ENCODE results near the gene NT5DC1. TPM values are rescaled to one million over a fixed set of nuclear protein-coding genes. Genes with fewer than 3 reads are reported as not detected.

The NT5DC1 gene
- total RNA-seq, 1 experiment from 2014 or later = 63.7 TPM

- H3K27me3 ChIP-seq (ENCODE audit: insufficient read depth, low read length) = no peaks in the 10 kb centered on the region
These were observed 8.2 kb downstream of the NT5DC1 start for GRCh38 chr6:116108836-116109235.

More at GRCh38 chr6:116108836-116109235, 8.2 kb downstream of the NT5DC1 start:
- H4K20me1 ChIP-seq (ENCODE audit: insufficient read depth) = no peaks in the 10 kb centered on the region
- no peak overlapping the region for H3K27ac ChIP-seq (ENCODE audit: low read depth, low read length)
- BruUV-seq (replicated peaks) = no TSS peak
- ChIA-PET POLR2A (interaction anchor here (1.6 kb wide), 1 partner anchor 8 kb away, joined by 5 read pairs; the partner anchor contains the start of gene NT5DC1), RAD21 (ENCODE audit: low non-redundant PET in 1 of 2, low total read pairs in 2 of 2, uncharacterized antibody in 2 of 2, unreplicated experiment in 2 of 2) (no interaction called here), CTCF (no interaction called here)
- H3K4me1 ChIP-seq (ENCODE audit: control insufficient read depth in 1 of 2, insufficient read depth in 2 of 2, low read length in 2 of 2) = no peaks in the 10 kb centered on the region
- H3K9me3 ChIP-seq (ENCODE audit: control insufficient read depth in 1 of 2, insufficient read depth in 1 of 2, low read depth in 1 of 2, low read length in 2 of 2) = no peaks in the 10 kb centered on the region
- no peak for ATAC-seq
- no peak overlapping the region for H3K4me3 ChIP-seq (replicated peaks in 1 of 2; ENCODE audit: low read depth in 1 of 2, low read length in 2 of 2)
- H3K9ac ChIP-seq (ENCODE audit: low read length) = no peak overlapping the region
- H2AFZ ChIP-seq (ENCODE audit: low read depth, low read length, poor library complexity, severe bottlenecking) = no peak overlapping the region
- TF ChIP-seq SP1 (IDR thresholded peaks at IDR 0.05; ENCODE audit: low read depth) = no peak
- TF ChIP-seq ZBTB33 (IDR thresholded peaks at IDR 0.05; ENCODE audit: extremely low read depth, insufficient replicate concordance, low read length) = no peak
- H3K9me2 ChIP-seq (ENCODE audit: insufficient read depth) = no peaks in the 10 kb centered on the region
- H3K79me2 ChIP-seq (ENCODE audit: insufficient read depth, low read length) = no peaks in the 10 kb centered on the region
- intact Hi-C loops (cut with micrococcal nuclease) = no loop called here
- DNase-seq (ENCODE audit: low read depth, low spot score) = no peak
- no peak overlapping the region for H3K4me2 ChIP-seq (ENCODE audit: low read length)
- peaks cover 11 to 16% of the 10 kb centered on the region in 2 experiments; a peak in 3 of 4 replicates for H3K36me3 ChIP-seq (ENCODE audit: control insufficient read depth in 1 of 2, insufficient read depth in 2 of 2, low read length in 2 of 2)
